Peyer's patch (tissue), 4 donors: Measurements from ENCODE around the gene AADACL3.

Experiments used
- CTCF ChIP-seq, 6 experiments: fragments of 450-650 bp in 4 of 6; fragments of 200-600 bp in 2 of 6; sonication (generic) in 1 of 6; IDR thresholded peaks; one replicate each; pipeline ENCODE4 v1.5.1; 2017 to 2019; ENCODE audit warnings: antibody characterized with exemption in 6 of 6, mild to moderate bottlenecking in 3 of 6, moderate library complexity in 1 of 6
- POLR2A ChIP-seq, 2 donors: fragments of 450-650 bp; IDR thresholded peaks; one replicate each; pipeline ENCODE4 v1.5.1; 2017; ENCODE audit warnings: antibody characterized with exemption in 2 of 2, mild to moderate bottlenecking in 2 of 2, moderate library complexity in 2 of 2

GRCh38 chr1:12762766-12763165 is 46.9 kb downstream of the AADACL3 start:
- TF ChIP-seq CTCF (IDR thresholded peaks at IDR 0.05) (no peak), POLR2A (IDR thresholded peaks at IDR 0.05) (no peak)
